Central memory CD4-positive, alpha-beta T cell (primary cell): Measurements from ENCODE around the gene MARS1.

Experiments
- DNase-seq: peaks from one replicate; pipeline ENCODE4 v3.0.0; 2022

MARS1 gene

GRCh38 chr12:57458665-57459054 is 29.2 kb upstream of the MARS1 start:
- DNase-seq = no peak

- DNase-seq = peak; percentile 90
These were observed 28.7 kb upstream of the MARS1 start for GRCh38 chr12:57459055-57459749.

GRCh38 chr12:57459750-57460467 is 28.0 kb upstream of the MARS1 start, which contains the start of gene GLI1:
Gene GLI1 (plus strand): TSS chr12:57459785. CDS start chr12:57463692, 3,907 bp downstream.
- no peak for DNase-seq

- DNase-seq = no peak
These were observed 27.4 kb upstream of the MARS1 start for GRCh38 chr12:57460468-57460784.

- no peak for DNase-seq
These were observed 27.0 kb upstream of the MARS1 start for GRCh38 chr12:57460841-57461275.

GRCh38 chr12:57461276-57461916 is 26.5 kb upstream of the MARS1 start:
- no peak for DNase-seq

- no peak for DNase-seq
These were observed 26.0 kb upstream of the MARS1 start for GRCh38 chr12:57461917-57462250.

GRCh38 chr12:57462251-57462911 is 25.5 kb upstream of the MARS1 start:
- peak; percentile 82 for DNase-seq

GRCh38 chr12:57462912-57463253 is 25.0 kb upstream of the MARS1 start:
- DNase-seq = no peak

GRCh38 chr12:57464569-57464968 is 23.3 kb upstream of the MARS1 start:
- no peak for DNase-seq

GRCh38 chr12:57465030-57465746 is 22.7 kb upstream of the MARS1 start:
- DNase-seq = no peak

GRCh38 chr12:57465747-57466505 is 21.9 kb upstream of the MARS1 start:
- no peak for DNase-seq

GRCh38 chr12:57467212-57467874 is 20.5 kb upstream of the MARS1 start:
- no peak for DNase-seq

- no peak for DNase-seq
These were observed 20.0 kb upstream of the MARS1 start for GRCh38 chr12:57467915-57468314.

- DNase-seq = no peak
These were observed 18.3 kb upstream of the MARS1 start for GRCh38 chr12:57469296-57470164.

GRCh38 chr12:57470286-57470969 is 17.4 kb upstream of the MARS1 start:
- no peak for DNase-seq

- DNase-seq = no peak
These were observed 16.8 kb upstream of the MARS1 start for GRCh38 chr12:57470970-57471656.

- DNase-seq = no peak
These were observed 16.2 kb upstream of the MARS1 start for GRCh38 chr12:57471661-57472060.

- DNase-seq = no peak
These were observed 15.5 kb upstream of the MARS1 start for GRCh38 chr12:57472391-57472790.
